Ovary (tissue), 9 donors: Measurements from ENCODE around the gene CYSRT1. TPM values are rescaled to one million over a fixed set of nuclear protein-coding genes. Genes with fewer than 3 reads are reported as not detected.

Experiments
- DNase-seq, 5 donors: peaks; one replicate each; pipeline ENCODE4 v3.0.0-alpha.2; 2019 to 2020
- H3K27ac ChIP-seq, 2 donors: fragments of 200-600 bp; one replicate each; pipeline versions ENCODE4 v1.5.1 to v1.8.0; 2019 to 2022
- H3K27me3 ChIP-seq: fragments of 200-600 bp; one replicate; pipeline ENCODE4 v1.8.0; 2022
- H3K36me3 ChIP-seq: fragments of 200-600 bp; sonication (generic); one replicate; pipeline ENCODE4 v1.5.1; 2019
- H3K4me1 ChIP-seq: one replicate; pipeline ENCODE4 v1.8.1; 2013; ENCODE audit warnings: mild to moderate bottlenecking, moderate library complexity; ENCODE audit not compliant: insufficient read depth
- H3K4me3 ChIP-seq: fragments of 200-600 bp; sonication (generic); one replicate; pipeline ENCODE4 v1.5.1; 2017
- H3K9me3 ChIP-seq, 2 donors: fragments of 200-600 bp in 1 of 2; sonication (generic) in 1 of 2; one replicate each; pipeline versions ENCODE4 v1.5.1 to v1.8.1; 2013 to 2019; ENCODE audit warnings: mild to moderate bottlenecking in 1 of 2, moderate library complexity in 1 of 2
- CTCF ChIP-seq, 3 donors: fragments of 450-650 bp in 2 of 3; fragments of 200-600 bp in 1 of 3; IDR thresholded peaks; one replicate each; pipeline versions ENCODE4 v1.5.1 to v1.8.0; 2016 to 2022; ENCODE audit warnings: antibody characterized with exemption in 3 of 3, mild to moderate bottlenecking in 1 of 3
- EP300 ChIP-seq: sonication (generic); formaldehyde crosslinking; IDR thresholded peaks from one replicate; pipeline ENCODE4 v1.6.1; 2017; ENCODE audit warnings: antibody characterized with exemption
- POLR2A ChIP-seq: fragments of 450-650 bp; IDR thresholded peaks from one replicate; pipeline ENCODE4 v1.6.1; 2017; ENCODE audit warnings: antibody characterized with exemption, mild to moderate bottlenecking, moderate library complexity
- WGBS, 3 donors: extraction: QIAGEN DNeasy Blood & Tissue Kit in 1 of 3; methylation state at CpG; one replicate each; pipeline versions ENCODE4 v1.1.5 to v1.1.7; 2013 to 2017; 5-methylcytosine and 5-hydroxymethylcytosine counted together
- intact Hi-C, 4 donors: fragments of 100-400 bp; cut with DNase I; formaldehyde crosslinking; loops; one replicate each; pipeline versions ENCODE4 v1.11.0 to v1.15.1; 2022 to 2023
- polyA plus RNA-seq, 2 donors: library from polyadenylated mRNA; stranded (reverse); fragments of 200-250 nt in 1 of 2; fragments of 350-450 nt in 1 of 2; fragmentation: Illumina TruSeq in 1 of 2; extraction: RNeasy Lipid Tissue Mini Kit (QIAGEN cat#74804) in 1 of 2; gene quantifications; one replicate each; pipeline ENCODE4 v1.2.3, GENCODE V29; 2013 to 2014
- total RNA-seq, 7 donors: library from RNA; depleted of rRNA in 2 of 7; stranded (reverse); fragments of >200 nt in 2 of 7; fragmentation: NEBNext Ultra II Directional in 3 of 7; extraction: Animal tissue kit (Norgen Biotek cat#: 25700) in 3 of 7; gene quantifications; one replicate each; pipeline versions ENCODE4 v1.1.0 to v1.2.4, GENCODE V29; 2016 to 2023
- donor health status: DM: no; HTN: no; CAD: no; lungs with moderate emphysema.
- donor health status: DM: no; HTN: no; CAD: no.
- donor health status: Bipolar disorder and iron deficiency.
- donor health status: DM: yes; HTN: yes; CAD: no.
- donor health status: DM: no; HTN: no; CAD: no.
- donor health status: DM: yes; HTN: yes; CAD: no.

The CYSRT1 gene
- total and polyA plus RNA-seq, 9 donors: 0.12 to 0.80 (median 0.17) TPM; not detected in 4

- WGBS, 3 donors: 78 to 81% (median 80%) methylated on average over 13 of the region's 13 CpGs
- Histone ChIP-seq H3K4me1 (peaks cover 19% of the 10 kb centered on the region), H3K4me3 (no peak overlapping the region), H3K36me3 (no peaks in the 10 kb centered on the region), H3K27ac (no peak overlapping the region), H3K9me3 (no peaks in the 10 kb centered on the region), H3K27me3 (no peaks in the 10 kb centered on the region)
- TF ChIP-seq CTCF (IDR thresholded peaks at IDR 0.05) (no peak), EP300 (no peak), POLR2A (no peak)
- no peak for DNase-seq
- intact Hi-C loops: no loop called here
Observed at GRCh38 chr9:137273095-137273490, 48.1 kb downstream of the CYSRT1 start.

- Histone ChIP-seq H3K4me3 (no peak overlapping the region), H3K9me3 (no peaks in the 10 kb centered on the region), H3K4me1 (peaks cover 19% of the 10 kb centered on the region), H3K36me3 (no peaks in the 10 kb centered on the region), H3K27me3 (no peaks in the 10 kb centered on the region), H3K27ac (no peak overlapping the region)
- intact Hi-C loops: no loop called here
- no peak for TF ChIP-seq EP300
- DNase-seq: peak in 2 of 5 donors; percentile 17 to 35
- 71 to 83% (median 73%) methylated on average over 15 of the region's 15 CpGs for WGBS, 3 donors
Observed at GRCh38 chr9:137273611-137274320, 48.8 kb downstream of the CYSRT1 start.

GRCh38 chr9:137275203-137275587 lies 50.2 kb downstream of the CYSRT1 start:
- Histone ChIP-seq H3K4me3 (no peak overlapping the region), H3K4me1 (peaks cover 12% of the 10 kb centered on the region), H3K27me3 (no peaks in the 10 kb centered on the region), H3K9me3 (no peaks in the 10 kb centered on the region), H3K36me3 (no peaks in the 10 kb centered on the region), H3K27ac (no peak overlapping the region)
- TF ChIP-seq EP300 (no peak), POLR2A (no peak), CTCF (IDR thresholded peaks at IDR 0.05) (no peak)
- intact Hi-C loops: no loop called here
- DNase-seq: peak in 1 of 5 donors; percentile 19
- 79 to 91% (median 88%) methylated on average over 10 of the region's 10 CpGs for WGBS, 3 donors

Other genes with a start within 250 kb of the CYSRT1 start
Only the 30 nearest of the 32 such genes appear.
- 10 to 100 TPM; 23.6 to 48.9 (median 37.5) TPM for gene PAXX, start 232.8 kb upstream of the CYSRT1 start, total RNA-seq
- 10 to 100 TPM in 1 of 2 donors, 1 to 10 TPM in 1; 1.1 to 47.8 TPM for gene PAXX, start 232.8 kb upstream of the CYSRT1 start, polyA plus RNA-seq
- 1 to 10 TPM in 3 of 7 donors, under 1 TPM in 2, not detected in 2; 0.57 to 6.5 (median 1.5) TPM for gene CLIC3, start 228.6 kb upstream of the CYSRT1 start, total RNA-seq
- 1 to 10 TPM in 1 of 2 donors, not detected in 1; 1.1 TPM for gene CLIC3, start 228.6 kb upstream of the CYSRT1 start, polyA plus RNA-seq
- gene ABCA2, start 196.9 kb upstream of the CYSRT1 start, total RNA-seq: 10 to 100 TPM in 5 of 7 donors, 1 to 10 TPM in 2; 5.8 to 26.9 (median 13.7) TPM
- gene ABCA2, start 196.9 kb upstream of the CYSRT1 start, polyA plus RNA-seq: 10 to 100 TPM in 1 of 2 donors, 1 to 10 TPM in 1; 2.0 to 10.5 TPM
- gene FUT7, start 193.1 kb upstream of the CYSRT1 start, total RNA-seq: under 1 TPM in 1 of 7 donors, not detected in 6; 0.08 TPM
- under 1 TPM in 1 of 2 donors, not detected in 1; 0.07 TPM for gene FUT7, start 193.1 kb upstream of the CYSRT1 start, polyA plus RNA-seq
- gene NPDC1, start 179.0 kb upstream of the CYSRT1 start, total RNA-seq: 100 to 1,000 TPM in 2 of 7 donors, 10 to 100 TPM in 5; 22.3 to 112 (median 49.9) TPM
- gene NPDC1, start 179.0 kb upstream of the CYSRT1 start, polyA plus RNA-seq: 10 to 100 TPM in 1 of 2 donors, 1 to 10 TPM in 1; 2.1 to 67.9 TPM
- gene ENTPD2, start 171.1 kb upstream of the CYSRT1 start, total RNA-seq: 1 to 10 TPM in 4 of 7 donors, under 1 TPM in 3; 0.12 to 5.1 (median 1.0) TPM
- under 1 TPM; 0.32 to 0.82 TPM for gene ENTPD2, start 171.1 kb upstream of the CYSRT1 start, polyA plus RNA-seq
- under 1 TPM in 5 of 7 donors, not detected in 2; 0.24 to 0.62 (median 0.37) TPM for gene SAPCD2, start 154.6 kb upstream of the CYSRT1 start, total RNA-seq
- under 1 TPM; 0.10 to 0.15 TPM for gene SAPCD2, start 154.6 kb upstream of the CYSRT1 start, polyA plus RNA-seq
- 1 to 10 TPM; 1.3 to 6.3 (median 4.1) TPM for gene UAP1L1, start 147.7 kb upstream of the CYSRT1 start, total RNA-seq
- gene UAP1L1, start 147.7 kb upstream of the CYSRT1 start, polyA plus RNA-seq: 1 to 10 TPM; 3.0 to 4.1 TPM
- 10 to 100 TPM; 30.2 to 55.1 (median 38.6) TPM for gene MAN1B1, start 138.2 kb upstream of the CYSRT1 start, total RNA-seq
- gene MAN1B1, start 138.2 kb upstream of the CYSRT1 start, polyA plus RNA-seq: 100 to 1,000 TPM in 1 of 2 donors, 10 to 100 TPM in 1; 44.0 to 109 TPM
- 100 to 1,000 TPM in 2 of 7 donors, 10 to 100 TPM in 5; 39.8 to 117 (median 95.6) TPM for gene DPP7, start 110.4 kb upstream of the CYSRT1 start, total RNA-seq
- 10 to 100 TPM in 1 of 2 donors, 1 to 10 TPM in 1; 3.0 to 88.7 TPM for gene DPP7, start 110.4 kb upstream of the CYSRT1 start, polyA plus RNA-seq
- gene GRIN1, start 86.0 kb upstream of the CYSRT1 start, total RNA-seq: under 1 TPM in 1 of 7 donors, not detected in 6; 0.15 TPM
- gene GRIN1, start 86.0 kb upstream of the CYSRT1 start, polyA plus RNA-seq: not detected
- gene LRRC26, start 55.1 kb upstream of the CYSRT1 start, total RNA-seq: 1 to 10 TPM in 1 of 7 donors, under 1 TPM in 1, not detected in 5; 0.23 to 3.0 TPM
- gene LRRC26, start 55.1 kb upstream of the CYSRT1 start, polyA plus RNA-seq: not detected
- not detected for gene TMEM210, start 53.1 kb upstream of the CYSRT1 start, total RNA-seq
- gene TMEM210, start 53.1 kb upstream of the CYSRT1 start, polyA plus RNA-seq: not detected
- 10 to 100 TPM; 23.1 to 61.5 (median 53.9) TPM for gene ANAPC2, start 36.6 kb upstream of the CYSRT1 start, total RNA-seq
- gene ANAPC2, start 36.6 kb upstream of the CYSRT1 start, polyA plus RNA-seq: 10 to 100 TPM in 1 of 2 donors, 1 to 10 TPM in 1; 8.0 to 38.4 TPM
- gene SSNA1, start 36.5 kb upstream of the CYSRT1 start, total RNA-seq: 10 to 100 TPM; 34.5 to 60.7 (median 44.5) TPM
- gene SSNA1, start 36.5 kb upstream of the CYSRT1 start, polyA plus RNA-seq: 10 to 100 TPM in 1 of 2 donors, 1 to 10 TPM in 1; 1.6 to 47.3 TPM
- 10 to 100 TPM in 6 of 7 donors, 1 to 10 TPM in 1; 6.6 to 18.4 (median 15.9) TPM for gene TPRN, start 24.4 kb upstream of the CYSRT1 start, total RNA-seq
- gene TPRN, start 24.4 kb upstream of the CYSRT1 start, polyA plus RNA-seq: 1 to 10 TPM in 1 of 2 donors, under 1 TPM in 1; 0.68 to 8.6 TPM
- gene TMEM203, start 19.5 kb upstream of the CYSRT1 start, total RNA-seq: 10 to 100 TPM; 29.2 to 40.8 (median 37.5) TPM
- gene TMEM203, start 19.5 kb upstream of the CYSRT1 start, polyA plus RNA-seq: 10 to 100 TPM; 35.3 to 38.2 TPM
- 10 to 100 TPM in 4 of 7 donors, 1 to 10 TPM in 3; 3.7 to 15.2 (median 11.3) TPM for gene NDOR1, start 19.5 kb upstream of the CYSRT1 start, total RNA-seq
- 1 to 10 TPM; 1.1 to 7.2 TPM for gene NDOR1, start 19.5 kb upstream of the CYSRT1 start, polyA plus RNA-seq
- 1 to 10 TPM in 5 of 7 donors, under 1 TPM in 1, not detected in 1; 0.92 to 6.5 (median 3.3) TPM for gene RNF208, start 2.9 kb upstream of the CYSRT1 start, total RNA-seq
- 1 to 10 TPM in 1 of 2 donors, not detected in 1; 2.3 TPM for gene RNF208, start 2.9 kb upstream of the CYSRT1 start, polyA plus RNA-seq
- gene RNF224, start 2.3 kb downstream of the CYSRT1 start, total RNA-seq: under 1 TPM in 1 of 7 donors, not detected in 6; 0.92 TPM
- not detected for gene RNF224, start 2.3 kb downstream of the CYSRT1 start, polyA plus RNA-seq
- gene SLC34A3, start 5.7 kb downstream of the CYSRT1 start, total RNA-seq: under 1 TPM in 2 of 7 donors, not detected in 5; 0.15 to 0.46 TPM
- gene SLC34A3, start 5.7 kb downstream of the CYSRT1 start, polyA plus RNA-seq: not detected
- 100 to 1,000 TPM in 6 of 7 donors, 10 to 100 TPM in 1; 88.0 to 234 (median 175) TPM for gene TUBB4B, start 16.1 kb downstream of the CYSRT1 start, total RNA-seq
- 10 to 100 TPM; 62.8 to 88.6 TPM for gene TUBB4B, start 16.1 kb downstream of the CYSRT1 start, polyA plus RNA-seq
- gene STPG3, start 26.1 kb downstream of the CYSRT1 start, total RNA-seq: not detected
- gene STPG3, start 26.1 kb downstream of the CYSRT1 start, polyA plus RNA-seq: not detected
- 10 to 100 TPM; 20.3 to 56.6 (median 44.5) TPM for gene NELFB, start 30.2 kb downstream of the CYSRT1 start, total RNA-seq
- gene NELFB, start 30.2 kb downstream of the CYSRT1 start, polyA plus RNA-seq: 10 to 100 TPM; 10.9 to 50.8 TPM
- gene TOR4A, start 52.6 kb downstream of the CYSRT1 start, total RNA-seq: 10 to 100 TPM in 4 of 7 donors, 1 to 10 TPM in 3; 6.4 to 16.3 (median 11.2) TPM
- gene TOR4A, start 52.6 kb downstream of the CYSRT1 start, polyA plus RNA-seq: 1 to 10 TPM in 1 of 2 donors, under 1 TPM in 1; 0.85 to 5.3 TPM
- 10 to 100 TPM in 1 of 7 donors, 1 to 10 TPM in 6; 1.3 to 13.8 (median 4.6) TPM for gene NRARP, start 77.1 kb downstream of the CYSRT1 start, total RNA-seq
- 1 to 10 TPM; 2.6 to 3.4 TPM for gene NRARP, start 77.1 kb downstream of the CYSRT1 start, polyA plus RNA-seq
- gene EXD3, start 198.0 kb downstream of the CYSRT1 start, total RNA-seq: 10 to 100 TPM; 19.5 to 30.6 (median 26.2) TPM
- gene EXD3, start 198.0 kb downstream of the CYSRT1 start, polyA plus RNA-seq: 10 to 100 TPM in 1 of 2 donors, 1 to 10 TPM in 1; 1.0 to 19.4 TPM
- gene NOXA1, start 198.2 kb downstream of the CYSRT1 start, total RNA-seq: 10 to 100 TPM in 5 of 7 donors, 1 to 10 TPM in 2; 8.5 to 18.5 (median 13.8) TPM
- gene NOXA1, start 198.2 kb downstream of the CYSRT1 start, polyA plus RNA-seq: 1 to 10 TPM in 1 of 2 donors, not detected in 1; 7.1 TPM
- under 1 TPM in 5 of 7 donors, not detected in 2; 0.10 to 0.57 (median 0.24) TPM for gene ENTPD8, start 216.2 kb downstream of the CYSRT1 start, total RNA-seq
- gene ENTPD8, start 216.2 kb downstream of the CYSRT1 start, polyA plus RNA-seq: under 1 TPM in 1 of 2 donors, not detected in 1; 0.11 TPM
- 10 to 100 TPM; 22.9 to 50.3 (median 35.4) TPM for gene NSMF, start 234.2 kb downstream of the CYSRT1 start, total RNA-seq
- 10 to 100 TPM; 24.0 to 29.5 TPM for gene NSMF, start 234.2 kb downstream of the CYSRT1 start, polyA plus RNA-seq